B cell (primary cell): ENCODE data around the gene NAA60. TPM values are rescaled to one million over a fixed set of nuclear protein-coding genes. Genes with fewer than 3 reads are reported as not detected.

Source experiments
- ATAC-seq: fragments of 200-7000 bp; cut with Tn5 transposase; one replicate; pipeline ENCODE4 v1.10.0; 2021; ENCODE audit warnings: low read depth, mild to moderate bottlenecking, moderate number of reproducible peaks, moderate library complexity
- CTCF ChIA-PET: fragments of 350-600 bp; sonication (Branson Sonifier 250); formaldehyde crosslinking; loops from one replicate; lab custom pipeline; 2021; ENCODE audit warnings: antibody characterized with exemption, inconsistent platforms; lab: Charles Lee
- POLR2A ChIA-PET: fragments of 350-600 bp; sonication (Branson Sonifier 250); formaldehyde crosslinking; loops from one replicate; lab custom pipeline; 2021; ENCODE audit warnings: antibody characterized with exemption; lab: Charles Lee
- DNase-seq: peaks from one replicate; pipeline ENCODE4 v3.0.0; 2013
- H2AFZ ChIP-seq: 2 replicates; pipeline ENCODE4 v1.6.1; 2012; ENCODE audit warnings: mild to moderate bottlenecking, low read depth, low read length; ENCODE audit not compliant: insufficient read depth, poor library complexity, severe bottlenecking
- H3K27ac ChIP-seq, 2 donors: 1 replicate in 1 of 2; 2 replicates in 1 of 2; pipeline ENCODE4 v1.5.1; 2012 to 2013; ENCODE audit warnings: low read length in 2 of 2, mild to moderate bottlenecking in 2 of 2, moderate library complexity in 1 of 2
- H3K27me3 ChIP-seq, 4 experiments: fragments of 200-600 bp in 1 of 4; sonication (generic) in 1 of 4; replicated peaks in 1 of 4; 1 replicate in 2 of 4; 2 replicates in 2 of 4; pipeline versions ENCODE4 v1.6.1 to v1.7.0; 2013 to 2016; ENCODE audit warnings: low read length in 3 of 4, mild to moderate bottlenecking in 2 of 4, mixed read lengths in 1 of 4, moderate library complexity in 1 of 4; ENCODE audit not compliant: insufficient read depth in 4 of 4, control insufficient read depth in 3 of 4; ENCODE audit errors: control extremely low read depth in 1 of 4
- H3K36me3 ChIP-seq, 2 experiments: replicated peaks in 1 of 2; 1 replicate in 1 of 2; 2 replicates in 1 of 2; pipeline versions ENCODE4 v1.6.1 to v1.7.1; 2013; ENCODE audit warnings: low read length in 1 of 2; ENCODE audit not compliant: insufficient read depth in 2 of 2, control insufficient read depth in 1 of 2; ENCODE audit errors: control extremely low read depth in 1 of 2, extremely low read depth in 1 of 2
- H3K4me1 ChIP-seq, 2 donors: fragments of 200-600 bp in 1 of 2; sonication (generic) in 1 of 2; 1 replicate in 1 of 2; 2 replicates in 1 of 2; pipeline versions ENCODE4 v1.5.1 to v1.6.1; 2013 to 2017; ENCODE audit warnings: low read length in 2 of 2; ENCODE audit not compliant: control insufficient read depth in 2 of 2, insufficient read depth in 2 of 2
- H3K4me2 ChIP-seq: replicated peaks from 2 replicates; pipeline ENCODE3; 2012; ENCODE audit warnings: mild to moderate bottlenecking, low read depth, low read length; ENCODE audit not compliant: poor library complexity, severe bottlenecking
- H3K4me3 ChIP-seq, 5 experiments: fragments of 200-600 bp in 1 of 5; sonication (generic) in 1 of 5; 1 replicate in 3 of 5; 2 replicates in 2 of 5; pipeline versions ENCODE4 v1.5.1 to v1.7.0; 2011 to 2016; ENCODE audit warnings: low read length in 4 of 5, mild to moderate bottlenecking in 4 of 5, low read depth in 2 of 5, control low read depth in 1 of 5, moderate library complexity in 1 of 5; ENCODE audit not compliant: insufficient read depth in 1 of 5; ENCODE audit errors: control extremely low read depth in 1 of 5, extremely low read depth in 1 of 5
- H3K79me2 ChIP-seq: fragments of 200-600 bp; sonication (generic); one replicate; pipeline ENCODE4 v1.6.0; 2016; ENCODE audit warnings: low read length; ENCODE audit not compliant: control insufficient read depth, insufficient read depth
- H3K9ac ChIP-seq: fragments of 200-600 bp; sonication (generic); 2 replicates; pipeline ENCODE4 v1.6.1; 2017; ENCODE audit warnings: mild to moderate bottlenecking, low read length, moderate library complexity
- H3K9me3 ChIP-seq, 3 donors: one replicate each; pipeline versions ENCODE4 v1.6.1 to v1.7.1; 2013; ENCODE audit warnings: low read length in 2 of 3; ENCODE audit not compliant: control insufficient read depth in 2 of 3, insufficient read depth in 1 of 3; ENCODE audit errors: control extremely low read depth in 1 of 3
- H4K20me1 ChIP-seq: 2 replicates; pipeline ENCODE4 v1.6.0; 2012; ENCODE audit warnings: mild to moderate bottlenecking, low read length; ENCODE audit not compliant: insufficient read depth, control insufficient read depth, poor library complexity, severe bottlenecking
- H3K27ac Mint-ChIP-seq: one replicate; pipeline ENCODE4 v1.8.0; 2021; ENCODE audit warnings: mixed read lengths
- H3K27me3 Mint-ChIP-seq: one replicate; pipeline ENCODE4 v1.8.0; 2021; ENCODE audit warnings: mixed read lengths
- H3K4me1 Mint-ChIP-seq: one replicate; pipeline ENCODE4 v1.8.0; 2021; ENCODE audit warnings: mixed read lengths
- H3K4me3 Mint-ChIP-seq: one replicate; pipeline ENCODE4 v1.8.0; 2021; ENCODE audit warnings: mixed read lengths
- H3K9me3 Mint-ChIP-seq: one replicate; pipeline ENCODE4 v1.8.0; 2022; ENCODE audit warnings: mixed read lengths; ENCODE audit not compliant: insufficient read depth
- EZH2 ChIP-seq: IDR thresholded peaks from 2 replicates; pipeline ENCODE4 v1.6.1; 2012; ENCODE audit warnings: borderline replicate concordance, low read depth, mild to moderate bottlenecking, moderate library complexity, low read length; ENCODE audit not compliant: insufficient read depth, poor library complexity, severe bottlenecking
- WGBS: methylation state at CpG from one replicate; pipeline ENCODE4 v1.1.5; 2013; ENCODE audit warnings: missing lambda C conversion rate; ENCODE audit not compliant: insufficient coverage; 5-methylcytosine and 5-hydroxymethylcytosine counted together
- intact Hi-C: fragments of 100-400 bp; cut with micrococcal nuclease; formaldehyde crosslinking; loops from one replicate; pipeline ENCODE4 v1.10.0; 2022
- polyA plus RNA-seq: library from polyadenylated mRNA; depleted of rRNA; stranded (reverse); fragments of >200 nt; gene quantifications from 2 replicates; pipeline ENCODE4 v1.2.3, GENCODE V29; 2012
- total RNA-seq, 2 donors: library from RNA; stranded (reverse); fragments of 120-200 nt in 1 of 2; gene quantifications; 1 replicate in 1 of 2; 2 replicates in 1 of 2; pipeline versions ENCODE4 v1.2.3 to v1.2.4, GENCODE V29; 2013 to 2022
- TF ChIP-seq, protein P1 (sequence below): fragments of 200-600 bp; IDR thresholded peaks from one replicate; pipeline ENCODE4 v1.8.0; 2022; ENCODE audit warnings: antibody characterized with exemption, mild to moderate bottlenecking

NAA60 gene
- total and polyA plus RNA-seq, 2 donors (not counting 1 experiment from before 2014, with no cell fraction given) = 50.9 to 54.3 TPM

DNA sequence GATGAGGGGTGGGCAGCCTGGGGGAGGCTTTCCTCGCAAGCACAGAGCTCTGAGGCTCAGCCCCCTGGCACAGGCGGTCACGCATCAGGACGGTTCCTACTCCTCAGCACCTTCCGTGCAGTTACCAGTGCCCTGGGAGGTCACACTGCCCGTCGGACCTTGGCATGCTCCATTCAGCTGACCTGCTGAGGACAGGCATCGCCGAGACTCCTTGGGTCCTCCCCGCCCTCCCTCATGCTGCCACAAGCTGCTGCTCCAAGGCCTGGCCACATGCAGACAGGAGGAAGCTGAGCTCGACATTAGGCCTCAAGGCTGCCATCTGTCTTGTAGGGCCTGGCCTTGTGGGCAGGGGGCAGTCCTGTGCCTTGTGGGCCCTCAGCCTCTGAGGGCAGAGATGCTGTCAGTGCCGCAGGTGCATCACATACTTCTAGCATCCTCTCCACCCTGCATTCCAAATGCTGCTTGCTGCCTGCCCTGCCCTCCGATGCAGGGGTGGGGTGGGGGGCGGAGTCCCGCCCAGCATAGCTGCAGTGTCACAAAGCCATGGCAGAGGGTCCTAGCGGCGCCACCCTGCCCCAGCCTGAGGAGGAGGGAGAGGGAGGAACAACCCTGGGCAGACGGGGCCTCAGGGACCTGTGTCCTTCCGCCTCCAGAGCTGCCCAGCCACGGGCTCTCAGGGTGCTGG, 42.5 kb downstream of the NAA60 start:
- Histone ChIP-seq H3K9me3 (no peaks in the 10 kb centered on the region), H3K4me1 (no peaks in the 10 kb centered on the region), H3K4me2 (no peak overlapping the region), H3K27me3 (no peaks in the 10 kb centered on the region), H4K20me1 (peaks cover 10% of the 10 kb centered on the region), H3K4me3 (no peak overlapping the region), H3K27ac (no peak overlapping the region), H3K9ac (no peak overlapping the region), H2AFZ (no peak overlapping the region), H3K79me2 (peaks cover 2% of the 10 kb centered on the region), H3K36me3 (peaks cover 0 to 53% of the 10 kb centered on the region in 2 experiments)
- Mint-ChIP-seq H3K27me3 (no peaks in the 10 kb centered on the region), H3K27ac (no peak overlapping the region), H3K4me1 (no peaks in the 10 kb centered on the region), H3K4me3 (no peak overlapping the region), H3K9me3 (no peaks in the 10 kb centered on the region)
- DNase-seq = no peak
- CTCF ChIA-PET = no interaction called here
- TF ChIP-seq, protein P1, sequence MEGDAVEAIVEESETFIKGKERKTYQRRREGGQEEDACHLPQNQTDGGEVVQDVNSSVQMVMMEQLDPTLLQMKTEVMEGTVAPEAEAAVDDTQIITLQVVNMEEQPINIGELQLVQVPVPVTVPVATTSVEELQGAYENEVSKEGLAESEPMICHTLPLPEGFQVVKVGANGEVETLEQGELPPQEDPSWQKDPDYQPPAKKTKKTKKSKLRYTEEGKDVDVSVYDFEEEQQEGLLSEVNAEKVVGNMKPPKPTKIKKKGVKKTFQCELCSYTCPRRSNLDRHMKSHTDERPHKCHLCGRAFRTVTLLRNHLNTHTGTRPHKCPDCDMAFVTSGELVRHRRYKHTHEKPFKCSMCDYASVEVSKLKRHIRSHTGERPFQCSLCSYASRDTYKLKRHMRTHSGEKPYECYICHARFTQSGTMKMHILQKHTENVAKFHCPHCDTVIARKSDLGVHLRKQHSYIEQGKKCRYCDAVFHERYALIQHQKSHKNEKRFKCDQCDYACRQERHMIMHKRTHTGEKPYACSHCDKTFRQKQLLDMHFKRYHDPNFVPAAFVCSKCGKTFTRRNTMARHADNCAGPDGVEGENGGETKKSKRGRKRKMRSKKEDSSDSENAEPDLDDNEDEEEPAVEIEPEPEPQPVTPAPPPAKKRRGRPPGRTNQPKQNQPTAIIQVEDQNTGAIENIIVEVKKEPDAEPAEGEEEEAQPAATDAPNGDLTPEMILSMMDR = no peak
- no peak for TF ChIP-seq EZH2
- 97% methylated on average over 19 of the region's 20 CpGs for WGBS
- ATAC-seq = no peak
- POLR2A ChIA-PET = no interaction called here
- intact Hi-C loops = no loop called here

DNA sequence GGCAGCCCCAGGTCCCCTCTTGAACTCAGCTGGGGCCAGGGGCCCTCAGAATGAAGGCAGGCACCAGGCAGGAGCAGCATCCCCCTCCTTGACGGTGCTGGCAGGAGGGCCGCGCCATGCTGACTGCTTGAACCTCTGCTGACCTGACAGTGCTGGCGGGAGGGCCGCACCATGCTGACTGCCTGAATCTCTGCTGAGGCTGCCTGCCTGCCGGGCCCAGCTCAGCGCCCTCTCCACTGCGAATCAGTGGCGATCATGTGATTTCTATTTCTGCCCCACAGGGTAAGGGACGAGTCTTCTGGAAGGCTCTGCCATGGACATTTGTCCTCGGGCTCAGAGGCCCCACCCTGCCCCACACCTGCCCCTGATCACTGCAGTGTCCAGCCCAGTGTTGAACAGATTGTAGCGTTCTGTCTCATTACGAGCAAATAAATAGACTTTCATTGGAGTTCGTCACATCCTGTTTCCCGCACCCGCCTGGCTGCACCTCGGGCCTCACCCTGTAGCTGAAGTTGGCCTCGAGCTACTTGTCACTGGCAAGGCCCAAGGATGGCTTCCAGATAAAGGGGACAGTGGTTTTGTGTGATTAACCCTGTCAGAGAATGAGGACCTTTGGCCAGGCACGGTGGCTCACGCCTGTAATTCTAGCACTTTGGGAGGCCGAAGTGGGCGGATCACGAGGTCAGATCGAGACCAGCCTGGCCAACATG, 43.2 kb downstream of the NAA60 start:
- Histone ChIP-seq H3K36me3 (peaks cover 0 to 46% of the 10 kb centered on the region in 2 experiments), H3K27ac (no peak overlapping the region), H3K79me2 (no peaks in the 10 kb centered on the region), H3K27me3 (no peaks in the 10 kb centered on the region), H4K20me1 (peaks cover 4% of the 10 kb centered on the region), H3K4me3 (no peak overlapping the region), H2AFZ (no peak overlapping the region), H3K9me3 (no peaks in the 10 kb centered on the region), H3K9ac (no peak overlapping the region), H3K4me1 (no peaks in the 10 kb centered on the region), H3K4me2 (no peak overlapping the region)
- ChIA-PET CTCF (no interaction called here), POLR2A (no interaction called here)
- H3K27ac Mint-ChIP-seq = no peak overlapping the region
- no peak overlapping the region for H3K4me3 Mint-ChIP-seq
- no peaks in the 10 kb centered on the region for H3K27me3 Mint-ChIP-seq
- ATAC-seq (no peak), DNase-seq (no peak)
- H3K9me3 Mint-ChIP-seq = no peaks in the 10 kb centered on the region
- TF ChIP-seq, protein P1 = no peak
- TF ChIP-seq EZH2 = no peak
- WGBS = 97% methylated on average over 24 of the region's 24 CpGs
- H3K4me1 Mint-ChIP-seq = no peaks in the 10 kb centered on the region
- intact Hi-C loops = no loop called here
